Neural cell (in vitro differentiated cells): ENCODE data around the gene SMAD9.

ENCODE experiments used
- POLR2AphosphoS5 ChIP-seq: IDR thresholded peaks from 2 replicates; pipeline ENCODE4 v1.6.1; 2012
- TF ChIP-seq, protein P1 (sequence below): fragments of 450-650 bp; IDR thresholded peaks from 2 replicates; pipeline ENCODE4 v1.5.1; 2014; ENCODE audit warnings: antibody characterized with exemption, mild to moderate bottlenecking, moderate library complexity; ENCODE audit not compliant: poor library complexity, severe bottlenecking

DNA sequence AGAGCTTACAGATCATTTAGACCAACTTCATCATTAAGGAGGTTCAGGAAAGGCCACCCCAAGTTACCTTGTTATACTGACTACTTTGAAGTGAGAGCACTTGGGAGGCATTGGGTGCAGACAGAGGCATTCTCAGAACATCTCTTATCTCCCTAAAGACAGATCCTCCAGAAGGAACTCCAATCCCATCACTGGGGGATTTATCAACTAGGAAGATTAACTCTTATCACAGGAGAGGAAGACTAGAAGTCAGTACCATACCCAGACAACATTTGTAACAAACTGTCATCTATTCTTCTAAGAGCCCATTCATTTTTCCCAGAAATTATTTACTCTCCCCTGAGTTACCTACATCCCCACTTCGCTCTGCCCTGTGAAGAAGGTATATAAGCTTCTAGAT lies 106.8 kb downstream of the SMAD9 start:
- TF ChIP-seq, protein P1, sequence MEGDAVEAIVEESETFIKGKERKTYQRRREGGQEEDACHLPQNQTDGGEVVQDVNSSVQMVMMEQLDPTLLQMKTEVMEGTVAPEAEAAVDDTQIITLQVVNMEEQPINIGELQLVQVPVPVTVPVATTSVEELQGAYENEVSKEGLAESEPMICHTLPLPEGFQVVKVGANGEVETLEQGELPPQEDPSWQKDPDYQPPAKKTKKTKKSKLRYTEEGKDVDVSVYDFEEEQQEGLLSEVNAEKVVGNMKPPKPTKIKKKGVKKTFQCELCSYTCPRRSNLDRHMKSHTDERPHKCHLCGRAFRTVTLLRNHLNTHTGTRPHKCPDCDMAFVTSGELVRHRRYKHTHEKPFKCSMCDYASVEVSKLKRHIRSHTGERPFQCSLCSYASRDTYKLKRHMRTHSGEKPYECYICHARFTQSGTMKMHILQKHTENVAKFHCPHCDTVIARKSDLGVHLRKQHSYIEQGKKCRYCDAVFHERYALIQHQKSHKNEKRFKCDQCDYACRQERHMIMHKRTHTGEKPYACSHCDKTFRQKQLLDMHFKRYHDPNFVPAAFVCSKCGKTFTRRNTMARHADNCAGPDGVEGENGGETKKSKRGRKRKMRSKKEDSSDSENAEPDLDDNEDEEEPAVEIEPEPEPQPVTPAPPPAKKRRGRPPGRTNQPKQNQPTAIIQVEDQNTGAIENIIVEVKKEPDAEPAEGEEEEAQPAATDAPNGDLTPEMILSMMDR = no peak
- no peak for TF ChIP-seq POLR2AphosphoS5
